HepG2 (cell line): ENCODE data around the gene BIRC7. TPM values are rescaled to one million over a fixed set of nuclear protein-coding genes. Genes with fewer than 3 reads are reported as not detected.

Source experiments
- AKAP8 ChIP-seq: sonication (generic); formaldehyde crosslinking; IDR thresholded peaks from 2 replicates; pipeline ENCODE4 v1.5.1; 2020; ENCODE audit warnings: mild to moderate bottlenecking, missing genetic modification reagents
- CAMTA2 ChIP-seq: sonication (generic); formaldehyde crosslinking; IDR thresholded peaks from 2 replicates; pipeline ENCODE4 v1.4.0; 2020; ENCODE audit warnings: mild to moderate bottlenecking, missing genetic modification reagents, borderline replicate concordance
- DNMT3B ChIP-seq: conservative IDR thresholded peaks from 2 replicates; pipeline ENCODE4 v1.6.1; 2016; ENCODE audit warnings: missing biosample characterization, control low read depth
- EEA1 ChIP-seq: sonication (generic); formaldehyde crosslinking; IDR thresholded peaks from 2 replicates; pipeline ENCODE4 v1.5.1; 2020; ENCODE audit warnings: mild to moderate bottlenecking, missing genetic modification reagents, borderline replicate concordance
- HOXA7 ChIP-seq: sonication (generic); formaldehyde crosslinking; IDR thresholded peaks from 2 replicates; pipeline ENCODE4 v1.8.1; 2022; ENCODE audit warnings: mild to moderate bottlenecking, missing genetic modification reagents, moderate library complexity
- MYC ChIP-seq: sonication (generic); formaldehyde crosslinking; IDR thresholded peaks from 2 replicates; pipeline ENCODE4 v1.9.0; 2021; ENCODE audit warnings: missing genetic modification reagents, borderline replicate concordance
- NFRKB ChIP-seq: fragments of 450-650 bp; IDR thresholded peaks from 2 replicates; pipeline ENCODE4 v1.6.1; 2017
- POLR2G ChIP-seq: fragments of 200-400 bp; formaldehyde crosslinking; IDR thresholded peaks from 2 replicates; pipeline ENCODE4 v1.6.1; 2018; ENCODE audit warnings: mild to moderate bottlenecking, low read depth, low read length, moderate library complexity
- PTBP1 ChIP-seq: fragments of 200-400 bp; formaldehyde crosslinking; IDR thresholded peaks from 2 replicates; pipeline ENCODE4 v1.6.1; 2018; ENCODE audit warnings: low read length, low read depth; ENCODE audit not compliant: poor library complexity, severe bottlenecking
- TMF1 ChIP-seq: sonication (generic); formaldehyde crosslinking; IDR thresholded peaks from 2 replicates; pipeline ENCODE4 v1.8.1; 2022; ENCODE audit warnings: low read depth, missing genetic modification reagents
- ZNF354B ChIP-seq: sonication (generic); formaldehyde crosslinking; IDR thresholded peaks from 2 replicates; pipeline ENCODE4 v1.8.0; 2022; ENCODE audit warnings: mild to moderate bottlenecking, missing genetic modification reagents
- ZNF607 ChIP-seq: sonication (generic); formaldehyde crosslinking; IDR thresholded peaks from 2 replicates; pipeline ENCODE4 v1.5.1; 2020; ENCODE audit warnings: missing genetic modification reagents, mild to moderate bottlenecking, borderline replicate concordance
- ZSCAN21 ChIP-seq: sonication (generic); formaldehyde crosslinking; IDR thresholded peaks from 2 replicates; pipeline ENCODE4 v1.8.0; 2022; ENCODE audit warnings: mild to moderate bottlenecking, missing genetic modification reagents, moderate library complexity, borderline replicate concordance
- polyA plus RNA-seq, 8 experiments: library from polyadenylated mRNA; depleted of rRNA in 3 of 8; stranded (reverse) in 7 of 8; unstranded in 1 of 8; fragments of >200 nt; fragmentation: Illumina TruSeq in 4 of 8; extraction: Trizol in 4 of 8; gene quantifications; 2 replicates each; pipeline versions ENCODE4 v1.2.1 to v1.2.3, GENCODE V29; 2011 to 2016; ENCODE audit warnings: low read depth in 4 of 8, missing spikeins in 1 of 8, mixed read lengths in 1 of 8; ENCODE audit not compliant: insufficient read depth in 1 of 8
- total RNA-seq, 5 experiments: library from RNA; depleted of rRNA; stranded (reverse); fragments of >200 nt; fragmentation: Illumina TruSeq; extraction: Trizol; gene quantifications; 2 replicates each; pipeline ENCODE4 v1.2.3, GENCODE V29; 2016; ENCODE audit warnings: low read depth in 1 of 5
- TF ChIP-seq, protein P1 (sequence below): IDR thresholded peaks from 2 replicates; pipeline ENCODE4 v1.6.1; 2016; ENCODE audit warnings: low read depth, borderline replicate concordance
- TF ChIP-seq, protein P2 (sequence below): sonication (generic); formaldehyde crosslinking; IDR thresholded peaks from 2 replicates; pipeline ENCODE4 v1.4.0; 2020; ENCODE audit warnings: missing genetic modification reagents, borderline replicate concordance
- TF ChIP-seq, protein P3 (sequence below): sonication (generic); formaldehyde crosslinking; IDR thresholded peaks from 2 replicates; pipeline ENCODE4 v1.5.0; 2020; ENCODE audit warnings: mild to moderate bottlenecking, missing genetic modification reagents
- TF ChIP-seq, protein P4 (sequence below): sonication (generic); formaldehyde crosslinking; IDR thresholded peaks from 2 replicates; pipeline ENCODE4 v1.4.0; 2020; ENCODE audit warnings: missing genetic modification reagents, borderline replicate concordance
- TF ChIP-seq, protein P5 (sequence below): sonication (generic); formaldehyde crosslinking; IDR thresholded peaks from 2 replicates; pipeline ENCODE4 v1.8.0; 2023; ENCODE audit warnings: mild to moderate bottlenecking, missing genetic modification reagents
- TF ChIP-seq, protein P6 (sequence below): sonication (generic); formaldehyde crosslinking; IDR thresholded peaks from 2 replicates; pipeline ENCODE4 v1.9.0; 2021; ENCODE audit warnings: missing genetic modification reagents, mild to moderate bottlenecking, borderline replicate concordance

Gene BIRC7
- total and polyA plus RNA-seq, 2 of the 13 experiments (the other 11 are each of a cell fraction or from before 2014, with no cell fraction given) = 0.27 to 5.1 TPM

DNA sequence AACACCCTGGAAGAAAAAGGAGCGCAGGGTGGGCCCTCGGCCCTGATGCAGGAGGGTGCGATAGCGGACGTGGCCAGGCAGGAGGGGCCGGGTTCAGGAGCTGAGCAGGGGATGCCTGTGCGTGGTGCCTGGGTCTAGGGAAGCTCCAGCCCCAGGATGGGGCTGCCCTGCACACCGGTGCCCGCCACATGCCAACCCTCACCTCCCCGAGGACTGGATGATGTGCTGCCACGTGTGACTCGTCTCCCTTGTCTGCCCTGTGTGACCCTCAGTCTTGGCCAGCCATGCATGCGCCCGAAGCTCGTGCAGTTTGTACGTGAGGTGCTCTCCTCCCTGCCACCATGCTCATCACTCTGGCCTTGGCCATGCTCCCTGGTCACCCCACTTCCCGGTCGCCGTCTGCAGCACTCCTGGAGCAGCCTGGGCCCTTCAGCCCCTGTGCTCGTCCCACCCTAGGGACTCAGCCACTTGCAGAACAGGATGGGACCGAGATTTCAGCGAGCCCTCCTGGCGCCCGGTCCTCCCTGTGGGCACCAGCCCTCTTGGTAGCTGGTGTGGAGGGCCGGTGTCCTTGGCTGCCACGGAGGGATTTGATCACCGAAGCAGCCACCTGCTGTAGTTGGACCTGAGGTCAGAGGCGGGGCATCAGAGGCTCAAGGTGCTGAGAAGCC is 53.0 kb downstream of the BIRC7 start (continued):
- TF ChIP-seq NFRKB (no peak), EEA1 (CRISPR knock-in tag) (0 out of 2 replicates have a peak, but pooled peaks have one; percentile 29), HOXA7 (CRISPR knock-in tag) (no peak), DNMT3B (CRISPR knock-in tag) (no peak), PTBP1 (no peak), POLR2G (peak; percentile 35; the same call in 1 of the 2 replicates), CAMTA2 (no peak), AKAP8 (CRISPR knock-in tag) (0 out of 2 replicates have a peak, but pooled peaks have one; percentile 15), MYC (CRISPR knock-in tag) (peak; percentile 28; the same call in 1 of the 2 replicates), ZNF354B (no peak), ZSCAN21 (no peak), ZNF607 (CRISPR knock-in tag) (no peak), TMF1 (no peak)
- TF ChIP-seq, protein P1, sequence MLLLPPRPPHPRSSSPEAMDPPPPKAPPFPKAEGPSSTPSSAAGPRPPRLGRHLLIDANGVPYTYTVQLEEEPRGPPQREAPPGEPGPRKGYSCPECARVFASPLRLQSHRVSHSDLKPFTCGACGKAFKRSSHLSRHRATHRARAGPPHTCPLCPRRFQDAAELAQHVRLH (CRISPR knock-in tag) = no peak
- TF ChIP-seq, protein P2, sequence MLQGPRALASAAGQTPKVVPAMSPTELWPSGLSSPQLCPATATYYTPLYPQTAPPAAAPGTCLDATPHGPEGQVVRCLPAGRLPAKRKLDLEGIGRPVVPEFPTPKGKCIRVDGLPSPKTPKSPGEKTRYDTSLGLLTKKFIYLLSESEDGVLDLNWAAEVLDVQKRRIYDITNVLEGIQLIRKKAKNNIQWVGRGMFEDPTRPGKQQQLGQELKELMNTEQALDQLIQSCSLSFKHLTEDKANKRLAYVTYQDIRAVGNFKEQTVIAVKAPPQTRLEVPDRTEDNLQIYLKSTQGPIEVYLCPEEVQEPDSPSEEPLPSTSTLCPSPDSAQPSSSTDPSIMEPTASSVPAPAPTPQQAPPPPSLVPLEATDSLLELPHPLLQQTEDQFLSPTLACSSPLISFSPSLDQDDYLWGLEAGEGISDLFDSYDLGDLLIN (CRISPR knock-in tag) = no peak
- TF ChIP-seq, protein P3, sequence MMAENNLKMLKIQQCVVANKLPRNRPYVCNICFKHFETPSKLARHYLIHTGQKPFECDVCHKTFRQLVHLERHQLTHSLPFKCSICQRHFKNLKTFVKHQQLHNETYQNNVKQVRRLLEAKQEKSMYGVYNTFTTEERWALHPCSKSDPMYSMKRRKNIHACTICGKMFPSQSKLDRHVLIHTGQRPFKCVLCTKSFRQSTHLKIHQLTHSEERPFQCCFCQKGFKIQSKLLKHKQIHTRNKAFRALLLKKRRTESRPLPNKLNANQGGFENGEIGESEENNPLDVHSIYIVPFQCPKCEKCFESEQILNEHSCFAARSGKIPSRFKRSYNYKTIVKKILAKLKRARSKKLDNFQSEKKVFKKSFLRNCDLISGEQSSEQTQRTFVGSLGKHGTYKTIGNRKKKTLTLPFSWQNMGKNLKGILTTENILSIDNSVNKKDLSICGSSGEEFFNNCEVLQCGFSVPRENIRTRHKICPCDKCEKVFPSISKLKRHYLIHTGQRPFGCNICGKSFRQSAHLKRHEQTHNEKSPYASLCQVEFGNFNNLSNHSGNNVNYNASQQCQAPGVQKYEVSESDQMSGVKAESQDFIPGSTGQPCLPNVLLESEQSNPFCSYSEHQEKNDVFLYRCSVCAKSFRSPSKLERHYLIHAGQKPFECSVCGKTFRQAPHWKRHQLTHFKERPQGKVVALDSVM (CRISPR knock-in tag) = no peak
- TF ChIP-seq, protein P4, sequence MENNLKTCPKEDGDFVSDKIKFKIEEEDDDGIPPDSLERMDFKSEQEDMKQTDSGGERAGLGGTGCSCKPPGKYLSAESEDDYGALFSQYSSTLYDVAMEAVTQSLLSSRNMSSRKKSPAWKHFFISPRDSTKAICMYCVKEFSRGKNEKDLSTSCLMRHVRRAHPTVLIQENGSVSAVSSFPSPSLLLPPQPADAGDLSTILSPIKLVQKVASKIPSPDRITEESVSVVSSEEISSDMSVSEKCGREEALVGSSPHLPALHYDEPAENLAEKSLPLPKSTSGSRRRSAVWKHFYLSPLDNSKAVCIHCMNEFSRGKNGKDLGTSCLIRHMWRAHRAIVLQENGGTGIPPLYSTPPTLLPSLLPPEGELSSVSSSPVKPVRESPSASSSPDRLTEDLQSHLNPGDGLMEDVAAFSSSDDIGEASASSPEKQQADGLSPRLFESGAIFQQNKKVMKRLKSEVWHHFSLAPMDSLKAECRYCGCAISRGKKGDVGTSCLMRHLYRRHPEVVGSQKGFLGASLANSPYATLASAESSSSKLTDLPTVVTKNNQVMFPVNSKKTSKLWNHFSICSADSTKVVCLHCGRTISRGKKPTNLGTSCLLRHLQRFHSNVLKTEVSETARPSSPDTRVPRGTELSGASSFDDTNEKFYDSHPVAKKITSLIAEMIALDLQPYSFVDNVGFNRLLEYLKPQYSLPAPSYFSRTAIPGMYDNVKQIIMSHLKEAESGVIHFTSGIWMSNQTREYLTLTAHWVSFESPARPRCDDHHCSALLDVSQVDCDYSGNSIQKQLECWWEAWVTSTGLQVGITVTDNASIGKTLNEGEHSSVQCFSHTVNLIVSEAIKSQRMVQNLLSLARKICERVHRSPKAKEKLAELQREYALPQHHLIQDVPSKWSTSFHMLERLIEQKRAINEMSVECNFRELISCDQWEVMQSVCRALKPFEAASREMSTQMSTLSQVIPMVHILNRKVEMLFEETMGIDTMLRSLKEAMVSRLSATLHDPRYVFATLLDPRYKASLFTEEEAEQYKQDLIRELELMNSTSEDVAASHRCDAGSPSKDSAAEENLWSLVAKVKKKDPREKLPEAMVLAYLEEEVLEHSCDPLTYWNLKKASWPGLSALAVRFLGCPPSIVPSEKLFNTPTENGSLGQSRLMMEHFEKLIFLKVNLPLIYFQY (CRISPR knock-in tag) = no peak
- TF ChIP-seq, protein P5, sequence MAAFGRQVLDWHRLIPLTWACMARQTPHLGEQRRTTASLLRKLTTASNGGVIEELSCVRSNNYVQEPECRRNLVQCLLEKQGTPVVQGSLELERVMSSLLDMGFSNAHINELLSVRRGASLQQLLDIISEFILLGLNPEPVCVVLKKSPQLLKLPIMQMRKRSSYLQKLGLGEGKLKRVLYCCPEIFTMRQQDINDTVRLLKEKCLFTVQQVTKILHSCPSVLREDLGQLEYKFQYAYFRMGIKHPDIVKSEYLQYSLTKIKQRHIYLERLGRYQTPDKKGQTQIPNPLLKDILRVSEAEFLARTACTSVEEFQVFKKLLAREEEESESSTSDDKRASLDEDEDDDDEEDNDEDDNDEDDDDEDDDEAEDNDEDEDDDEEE (CRISPR knock-in tag) = no peak
- TF ChIP-seq, protein P6, sequence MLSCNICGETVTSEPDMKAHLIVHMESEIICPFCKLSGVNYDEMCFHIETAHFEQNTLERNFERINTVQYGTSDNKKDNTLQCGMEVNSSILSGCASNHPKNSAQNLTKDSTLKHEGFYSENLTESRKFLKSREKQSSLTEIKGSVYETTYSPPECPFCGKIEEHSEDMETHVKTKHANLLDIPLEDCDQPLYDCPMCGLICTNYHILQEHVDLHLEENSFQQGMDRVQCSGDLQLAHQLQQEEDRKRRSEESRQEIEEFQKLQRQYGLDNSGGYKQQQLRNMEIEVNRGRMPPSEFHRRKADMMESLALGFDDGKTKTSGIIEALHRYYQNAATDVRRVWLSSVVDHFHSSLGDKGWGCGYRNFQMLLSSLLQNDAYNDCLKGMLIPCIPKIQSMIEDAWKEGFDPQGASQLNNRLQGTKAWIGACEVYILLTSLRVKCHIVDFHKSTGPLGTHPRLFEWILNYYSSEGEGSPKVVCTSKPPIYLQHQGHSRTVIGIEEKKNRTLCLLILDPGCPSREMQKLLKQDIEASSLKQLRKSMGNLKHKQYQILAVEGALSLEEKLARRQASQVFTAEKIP (CRISPR knock-in tag) = no peak
